Activated CD4-positive, alpha-beta memory T cell treated with anti-CD3 and anti-CD28 coated beads, Interleukin-2, amount 10 ng/mL, durations not matched to agents 7 days and 5 days (primary cell): ENCODE measurements around the gene ATP13A5. TPM values are rescaled to one million over a fixed set of nuclear protein-coding genes. Genes with fewer than 3 reads are reported as not detected.

Experiments
- CTCF ChIA-PET: fragments of 350-600 bp; sonication (Branson Sonifier 250); formaldehyde crosslinking; loops from one replicate; lab custom pipeline; 2021; ENCODE audit warnings: antibody characterized with exemption, inconsistent platforms; lab: Charles Lee
- POLR2A ChIA-PET: fragments of 350-600 bp; sonication (Branson Sonifier 250); formaldehyde crosslinking; loops from one replicate; lab custom pipeline; 2021; ENCODE audit warnings: antibody characterized with exemption; lab: Charles Lee
- DNase-seq: peaks from one replicate; pipeline ENCODE4 v3.0.0-alpha.2; 2020
- H3K27ac Mint-ChIP-seq: one replicate; pipeline ENCODE4 v1.8.0; 2021; ENCODE audit warnings: mild to moderate bottlenecking, mixed read lengths
- H3K27me3 Mint-ChIP-seq: one replicate; pipeline ENCODE4 v1.8.0; 2021; ENCODE audit warnings: mixed read lengths
- H3K36me3 Mint-ChIP-seq: one replicate; pipeline ENCODE4 v1.8.0; 2021; ENCODE audit warnings: low read depth, mixed read lengths
- H3K4me1 Mint-ChIP-seq: one replicate; pipeline ENCODE4 v1.8.0; 2021; ENCODE audit warnings: mixed read lengths
- H3K4me3 Mint-ChIP-seq: one replicate; pipeline ENCODE4 v1.8.0; 2021; ENCODE audit warnings: mild to moderate bottlenecking, mixed read lengths
- H3K9me3 Mint-ChIP-seq: one replicate; pipeline ENCODE4 v1.8.0; 2021; ENCODE audit warnings: mixed read lengths
- total RNA-seq, 2 experiments: library from RNA; stranded (reverse); gene quantifications; one replicate each; pipeline ENCODE4 v1.2.3, GENCODE V29; 2021

Gene ATP13A5, protein sequence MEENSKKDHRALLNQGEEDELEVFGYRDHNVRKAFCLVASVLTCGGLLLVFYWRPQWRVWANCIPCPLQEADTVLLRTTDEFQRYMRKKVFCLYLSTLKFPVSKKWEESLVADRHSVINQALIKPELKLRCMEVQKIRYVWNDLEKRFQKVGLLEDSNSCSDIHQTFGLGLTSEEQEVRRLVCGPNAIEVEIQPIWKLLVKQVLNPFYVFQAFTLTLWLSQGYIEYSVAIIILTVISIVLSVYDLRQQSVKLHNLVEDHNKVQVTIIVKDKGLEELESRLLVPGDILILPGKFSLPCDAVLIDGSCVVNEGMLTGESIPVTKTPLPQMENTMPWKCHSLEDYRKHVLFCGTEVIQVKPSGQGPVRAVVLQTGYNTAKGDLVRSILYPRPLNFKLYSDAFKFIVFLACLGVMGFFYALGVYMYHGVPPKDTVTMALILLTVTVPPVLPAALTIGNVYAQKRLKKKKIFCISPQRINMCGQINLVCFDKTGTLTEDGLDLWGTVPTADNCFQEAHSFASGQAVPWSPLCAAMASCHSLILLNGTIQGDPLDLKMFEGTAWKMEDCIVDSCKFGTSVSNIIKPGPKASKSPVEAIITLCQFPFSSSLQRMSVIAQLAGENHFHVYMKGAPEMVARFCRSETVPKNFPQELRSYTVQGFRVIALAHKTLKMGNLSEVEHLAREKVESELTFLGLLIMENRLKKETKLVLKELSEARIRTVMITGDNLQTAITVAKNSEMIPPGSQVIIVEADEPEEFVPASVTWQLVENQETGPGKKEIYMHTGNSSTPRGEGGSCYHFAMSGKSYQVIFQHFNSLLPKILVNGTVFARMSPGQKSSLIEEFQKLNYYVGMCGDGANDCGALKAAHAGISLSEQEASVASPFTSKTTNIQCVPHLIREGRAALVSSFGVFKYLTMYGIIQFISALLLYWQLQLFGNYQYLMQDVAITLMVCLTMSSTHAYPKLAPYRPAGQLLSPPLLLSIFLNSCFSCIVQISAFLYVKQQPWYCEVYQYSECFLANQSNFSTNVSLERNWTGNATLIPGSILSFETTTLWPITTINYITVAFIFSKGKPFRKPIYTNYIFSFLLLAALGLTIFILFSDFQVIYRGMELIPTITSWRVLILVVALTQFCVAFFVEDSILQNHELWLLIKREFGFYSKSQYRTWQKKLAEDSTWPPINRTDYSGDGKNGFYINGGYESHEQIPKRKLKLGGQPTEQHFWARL
- not detected for total RNA-seq

DNA sequence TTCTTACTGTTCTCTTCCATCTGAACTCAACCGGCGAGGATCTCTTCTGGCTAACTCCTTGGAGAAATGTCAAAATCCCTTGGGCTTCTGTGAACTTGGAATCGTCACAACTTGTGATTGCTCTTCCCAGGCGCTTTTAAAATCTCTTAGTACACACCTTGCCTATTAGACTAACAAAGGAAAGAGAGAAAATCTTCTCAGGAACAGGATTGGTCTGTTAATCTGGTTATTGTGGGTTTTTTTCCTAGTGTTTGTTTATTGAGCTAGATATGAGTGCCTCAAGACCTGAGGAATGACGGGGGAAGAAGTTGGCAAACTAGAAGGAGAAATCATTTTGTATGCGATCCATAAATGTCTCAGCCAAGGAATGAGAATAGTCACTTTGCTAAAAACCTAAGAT, at the start of gene ATP13A5:
ATP13A5 (minus strand) TSS at position 48 of the 400 bp plus-strand sequence; CDS start at position 20, 28 bp downstream.
- H3K27me3 Mint-ChIP-seq, result peaks cover 12% of the 10 kb centered on the region
- ChIA-PET POLR2A (no interaction called here), CTCF (no interaction called here)
- no peaks in the 10 kb centered on the region for H3K9me3 Mint-ChIP-seq
- no peak within 1 kb of the TSS for H3K27ac Mint-ChIP-seq
- H3K36me3 Mint-ChIP-seq, result no peaks in the 10 kb centered on the region
- DNase-seq, result no peak
- no peak within 1 kb of the TSS for H3K4me3 Mint-ChIP-seq
- no peaks in the 10 kb centered on the region for H3K4me1 Mint-ChIP-seq

DNA sequence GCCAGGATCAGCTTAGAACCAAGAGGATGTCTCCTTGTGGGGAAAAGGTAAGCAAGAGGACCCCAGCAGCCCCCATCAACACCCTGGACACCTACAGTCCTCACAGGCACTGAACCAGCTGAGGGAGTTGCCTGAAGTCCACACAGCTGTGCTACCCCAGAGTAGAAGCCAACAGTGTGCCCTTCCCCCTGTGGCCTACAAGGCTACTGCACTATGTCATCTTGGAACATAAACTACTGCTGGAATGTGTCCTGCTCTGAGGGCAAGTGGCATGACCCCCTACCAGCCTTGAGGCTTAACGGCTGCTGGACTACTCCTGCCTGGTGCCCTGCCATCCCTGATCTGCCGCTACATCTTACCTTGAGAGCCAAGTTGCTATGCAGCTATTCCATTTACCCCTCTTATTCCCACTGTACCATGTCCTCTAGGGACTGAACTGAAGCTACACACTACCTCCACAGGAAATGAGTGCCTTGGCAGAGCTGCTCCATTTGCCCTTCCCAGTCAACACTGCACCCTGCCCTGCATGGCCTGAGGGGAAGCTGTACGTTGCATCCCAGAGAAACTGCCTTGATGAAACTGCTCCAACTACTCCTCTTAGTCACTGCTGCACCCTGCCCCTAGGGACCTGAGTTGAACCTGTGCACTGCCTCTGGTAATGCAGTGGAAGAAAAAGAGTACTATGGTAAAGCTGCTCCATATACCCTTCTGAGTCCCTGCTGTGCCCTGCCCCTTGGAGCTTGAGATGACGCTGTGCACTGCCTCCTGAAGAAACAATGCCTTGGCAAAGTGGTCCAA, 40.2 kb upstream of the ATP13A5 start:
- Mint-ChIP-seq H3K27me3 (no peaks in the 10 kb centered on the region), H3K4me1 (no peaks in the 10 kb centered on the region), H3K36me3 (no peaks in the 10 kb centered on the region), H3K9me3 (peaks cover 10% of the 10 kb centered on the region), H3K4me3 (no peak overlapping the region), H3K27ac (no peak overlapping the region)
- no peak for DNase-seq
- ChIA-PET CTCF (no interaction called here), POLR2A (no interaction called here)

DNA sequence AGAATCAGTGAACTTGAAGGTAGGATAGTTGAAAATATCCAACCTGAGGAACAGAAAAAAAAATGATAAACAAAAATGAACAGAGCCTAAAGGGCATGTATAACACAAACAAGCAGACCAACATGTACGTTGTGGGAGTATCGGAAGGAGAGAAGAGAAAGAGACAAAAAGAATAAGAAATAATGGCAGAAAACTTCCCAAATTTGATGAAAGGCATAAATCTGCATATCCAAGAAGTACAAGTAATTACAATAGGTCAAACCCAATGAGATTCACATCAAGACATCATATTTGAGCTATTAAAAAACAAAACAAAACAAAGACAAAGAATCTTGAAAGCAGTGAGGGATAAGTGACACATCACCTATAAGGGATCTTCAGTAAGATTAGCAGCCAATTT, 38.1 kb upstream of the ATP13A5 start:
- POLR2A ChIA-PET, result no interaction called here
- Mint-ChIP-seq H3K9me3 (peaks cover 10% of the 10 kb centered on the region), H3K4me3 (no peak overlapping the region), H3K27me3 (no peaks in the 10 kb centered on the region), H3K27ac (no peak overlapping the region), H3K36me3 (no peaks in the 10 kb centered on the region), H3K4me1 (no peaks in the 10 kb centered on the region)
- DNase-seq, result no peak
- CTCF ChIA-PET, result no interaction called here

DNA sequence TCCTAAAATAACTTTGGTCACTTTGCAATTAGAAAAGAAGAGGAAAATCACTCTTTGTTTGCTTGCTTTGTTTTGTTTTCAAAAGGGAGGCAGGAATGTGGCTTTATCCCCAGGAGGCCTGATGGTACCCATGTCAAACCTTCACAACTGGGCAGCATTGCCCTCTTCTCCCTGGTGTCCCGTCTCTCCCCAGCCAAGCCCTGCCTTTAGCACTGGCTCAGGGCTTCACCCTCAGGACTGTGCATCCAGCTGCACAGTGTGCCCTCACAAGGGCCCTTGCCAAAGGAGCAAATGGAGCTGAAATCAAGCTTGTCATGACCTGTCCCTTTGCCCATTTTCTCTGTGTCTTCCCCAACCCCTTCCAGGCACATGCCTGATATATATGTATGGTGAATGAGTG, 29.1 kb upstream of the ATP13A5 start:
- Mint-ChIP-seq H3K27me3 (no peaks in the 10 kb centered on the region), H3K4me1 (no peaks in the 10 kb centered on the region), H3K9me3 (no peaks in the 10 kb centered on the region), H3K36me3 (no peaks in the 10 kb centered on the region), H3K27ac (no peak overlapping the region), H3K4me3 (no peak overlapping the region)
- ChIA-PET CTCF (no interaction called here), POLR2A (no interaction called here)
- DNase-seq, result no peak

DNA sequence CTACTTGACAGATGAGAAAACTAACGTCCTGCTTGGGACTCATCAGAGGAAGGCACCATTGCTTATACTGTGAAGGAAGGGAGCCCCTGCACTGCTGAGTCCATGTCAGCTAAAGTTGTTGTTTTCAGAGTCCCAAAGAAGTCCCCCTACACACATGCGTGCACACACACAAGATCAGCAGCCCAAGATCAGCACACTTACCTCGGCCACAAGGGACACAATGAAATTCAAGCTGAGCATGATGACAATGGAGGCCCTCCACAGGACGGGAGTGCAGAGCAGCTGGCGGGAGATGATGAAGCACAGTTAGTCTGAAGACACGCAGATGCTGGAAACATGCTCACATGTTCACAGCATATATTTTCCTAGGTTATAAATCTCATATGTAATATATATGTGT, 28.6 kb upstream of the ATP13A5 start:
- CTCF ChIA-PET, result no interaction called here
- Mint-ChIP-seq H3K27ac (no peak overlapping the region), H3K36me3 (no peaks in the 10 kb centered on the region), H3K9me3 (no peaks in the 10 kb centered on the region), H3K27me3 (no peaks in the 10 kb centered on the region), H3K4me1 (no peaks in the 10 kb centered on the region), H3K4me3 (no peak overlapping the region)
- POLR2A ChIA-PET, result no interaction called here
- DNase-seq, result no peak

DNA sequence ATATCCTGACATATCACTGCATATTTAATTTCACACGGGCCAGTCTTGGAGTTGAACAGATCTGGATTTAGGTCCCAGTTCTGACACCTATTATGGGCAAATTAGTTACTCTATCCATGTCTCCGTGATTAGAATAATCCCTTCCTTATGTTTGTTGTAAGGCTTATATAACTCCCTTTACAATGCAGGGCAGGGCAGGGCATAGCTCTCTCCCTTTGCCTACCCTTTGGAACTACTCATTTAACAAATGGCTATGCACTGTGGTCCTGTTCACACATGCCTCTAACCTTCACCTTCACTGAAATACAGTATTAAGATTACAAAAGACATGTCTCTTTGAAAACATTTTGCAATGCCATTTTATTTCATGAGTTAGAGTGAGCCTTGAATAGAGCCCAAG, 24.8 kb upstream of the ATP13A5 start:
- no peaks in the 10 kb centered on the region for H3K36me3 Mint-ChIP-seq
- no peak overlapping the region for H3K4me3 Mint-ChIP-seq
- H3K9me3 Mint-ChIP-seq, result no peaks in the 10 kb centered on the region
- H3K27me3 Mint-ChIP-seq, result no peaks in the 10 kb centered on the region
- no peak for DNase-seq
- H3K27ac Mint-ChIP-seq, result no peak overlapping the region
- no peaks in the 10 kb centered on the region for H3K4me1 Mint-ChIP-seq
- ChIA-PET POLR2A (no interaction called here), CTCF (no interaction called here)

DNA sequence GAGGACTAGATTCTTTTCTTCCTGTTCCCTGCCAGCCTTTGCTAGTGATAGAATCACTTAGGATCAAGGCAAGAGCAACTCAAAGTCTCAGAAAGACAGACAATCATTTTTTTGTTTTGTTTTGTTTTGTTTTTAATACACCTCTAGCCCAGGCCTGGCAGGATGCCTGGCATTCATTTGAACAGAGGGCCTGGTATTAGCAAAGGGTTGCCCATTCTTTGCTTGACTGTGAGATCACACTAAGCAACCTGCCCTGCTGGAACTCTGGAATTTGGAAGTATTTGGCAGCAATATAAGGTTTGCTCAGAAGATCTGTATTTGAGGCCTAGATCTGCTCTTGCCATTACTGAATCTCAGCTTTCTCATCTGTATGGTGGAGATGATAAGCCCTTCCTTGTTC, 21.8 kb upstream of the ATP13A5 start:
- Mint-ChIP-seq H3K4me1 (no peaks in the 10 kb centered on the region), H3K27me3 (no peaks in the 10 kb centered on the region), H3K27ac (no peak overlapping the region), H3K4me3 (no peak overlapping the region), H3K36me3 (no peaks in the 10 kb centered on the region), H3K9me3 (no peaks in the 10 kb centered on the region)
- ChIA-PET POLR2A (no interaction called here), CTCF (no interaction called here)
- DNase-seq, result no peak

DNA sequence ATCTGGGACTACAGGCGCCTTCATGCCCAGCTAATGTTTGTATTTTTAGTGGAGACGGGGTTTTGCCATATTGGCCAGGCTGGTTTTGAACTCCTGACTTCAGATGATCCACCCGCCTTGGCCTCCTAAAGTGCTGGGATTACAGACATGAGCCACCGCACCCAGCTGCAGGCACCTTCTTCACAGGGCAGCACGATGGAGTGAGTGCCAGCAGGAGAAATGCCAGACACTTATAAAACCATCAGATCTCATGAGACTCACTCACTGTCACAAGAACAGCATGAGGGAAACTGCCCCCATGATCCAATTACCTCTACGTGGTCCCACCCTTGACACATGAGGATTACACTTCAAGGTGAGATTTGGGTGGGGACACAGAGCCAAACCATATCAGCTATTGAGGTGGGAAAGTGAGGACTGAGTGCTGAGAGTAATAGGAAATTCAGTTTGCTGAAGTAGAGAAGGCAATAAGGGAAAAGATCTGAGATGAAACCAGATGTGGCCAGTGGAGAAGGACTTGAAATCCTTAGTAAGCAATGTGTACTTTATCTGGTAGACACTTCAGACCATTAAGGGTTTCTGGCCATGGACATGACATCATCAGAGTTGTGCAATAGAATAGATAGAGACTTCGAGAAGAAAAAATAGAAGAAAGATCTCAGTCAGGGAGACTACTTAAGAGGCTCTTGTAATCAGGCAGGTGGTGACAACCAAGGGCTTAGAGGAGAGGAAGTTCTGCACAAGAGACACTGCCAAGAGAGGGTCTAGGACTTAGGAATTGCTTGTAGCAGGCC, 18.1 kb upstream of the ATP13A5 start:
- Mint-ChIP-seq H3K36me3 (no peaks in the 10 kb centered on the region), H3K4me1 (no peaks in the 10 kb centered on the region), H3K27ac (no peak overlapping the region), H3K9me3 (no peaks in the 10 kb centered on the region), H3K4me3 (no peak overlapping the region), H3K27me3 (no peaks in the 10 kb centered on the region)
- no peak for DNase-seq
- CTCF ChIA-PET, result no interaction called here
- POLR2A ChIA-PET, result no interaction called here

DNA sequence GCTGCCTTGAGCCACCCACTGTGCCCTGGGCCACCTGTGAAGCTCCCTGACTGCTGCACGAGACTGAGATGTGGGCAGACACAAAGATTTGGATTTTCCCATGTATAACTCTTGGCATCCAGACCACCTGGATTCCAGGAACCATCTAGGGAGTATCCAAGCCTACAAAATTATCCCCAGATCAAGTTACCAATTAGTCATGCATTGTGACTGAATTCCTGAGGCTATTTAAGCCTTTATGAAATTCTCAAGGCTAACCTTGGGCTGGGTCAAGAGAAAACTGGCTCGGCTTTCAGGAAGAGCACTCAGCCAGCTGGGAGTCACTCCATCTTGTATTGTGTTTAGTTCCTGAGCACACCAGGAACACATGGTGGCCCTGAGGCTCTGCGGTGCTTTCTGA, 13.3 kb upstream of the ATP13A5 start:
- H3K9me3 Mint-ChIP-seq, result no peaks in the 10 kb centered on the region
- DNase-seq, result no peak
- ChIA-PET POLR2A (no interaction called here), CTCF (no interaction called here)
- no peaks in the 10 kb centered on the region for H3K4me1 Mint-ChIP-seq
- no peak overlapping the region for H3K4me3 Mint-ChIP-seq
- H3K27ac Mint-ChIP-seq, result no peak overlapping the region
- H3K36me3 Mint-ChIP-seq, result no peaks in the 10 kb centered on the region
- peaks cover 1% of the 10 kb centered on the region for H3K27me3 Mint-ChIP-seq

DNA sequence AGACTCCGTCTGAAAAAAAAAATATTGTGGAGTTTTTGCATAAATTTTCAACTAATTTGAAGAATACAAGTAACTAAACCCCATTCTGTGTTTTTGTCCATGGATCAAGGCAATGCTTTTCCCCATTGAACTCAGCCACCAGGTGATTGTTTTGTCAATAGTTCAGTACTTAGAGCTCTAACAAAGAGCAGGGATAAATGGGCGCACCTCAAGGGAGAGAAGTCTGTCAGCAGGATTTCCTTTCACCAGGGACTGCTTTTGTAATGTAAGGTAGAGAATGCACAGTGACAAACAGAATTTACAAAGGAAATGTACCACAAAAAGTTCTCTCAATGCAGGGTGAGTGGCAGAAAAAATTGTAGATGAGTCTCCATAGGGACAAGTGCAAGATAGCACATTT, 10.8 kb upstream of the ATP13A5 start:
- Mint-ChIP-seq H3K4me1 (no peaks in the 10 kb centered on the region), H3K4me3 (no peak overlapping the region), H3K27me3 (peaks cover 1% of the 10 kb centered on the region), H3K9me3 (no peaks in the 10 kb centered on the region), H3K36me3 (no peaks in the 10 kb centered on the region), H3K27ac (no peak overlapping the region)
- ChIA-PET CTCF (no interaction called here), POLR2A (no interaction called here)
- no peak for DNase-seq

DNA sequence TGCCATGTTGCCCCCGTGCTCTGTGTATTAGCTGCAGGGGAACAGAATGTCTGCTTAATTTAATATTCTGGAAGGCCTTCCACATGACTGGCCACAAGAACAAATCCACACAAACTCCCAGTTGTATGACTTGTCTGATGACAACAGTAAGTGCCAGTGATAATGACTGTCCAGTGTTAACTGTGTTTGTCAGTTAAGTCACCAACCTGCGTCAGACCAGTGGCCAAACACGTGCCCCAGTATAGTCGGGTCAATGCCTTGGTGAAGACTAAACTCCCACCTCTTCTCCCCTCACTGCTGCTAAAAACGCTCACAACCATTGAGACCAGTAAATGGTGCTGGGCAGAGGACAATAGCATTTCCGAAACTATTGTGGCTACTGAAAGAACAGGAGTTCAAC, 9.8 kb upstream of the ATP13A5 start:
- peaks cover 1% of the 10 kb centered on the region for H3K27me3 Mint-ChIP-seq
- ChIA-PET CTCF (no interaction called here), POLR2A (no interaction called here)
- H3K4me3 Mint-ChIP-seq, result no peak overlapping the region
- no peak overlapping the region for H3K27ac Mint-ChIP-seq
- DNase-seq, result no peak
- H3K36me3 Mint-ChIP-seq, result no peaks in the 10 kb centered on the region
- H3K4me1 Mint-ChIP-seq, result no peaks in the 10 kb centered on the region
- H3K9me3 Mint-ChIP-seq, result no peaks in the 10 kb centered on the region

DNA sequence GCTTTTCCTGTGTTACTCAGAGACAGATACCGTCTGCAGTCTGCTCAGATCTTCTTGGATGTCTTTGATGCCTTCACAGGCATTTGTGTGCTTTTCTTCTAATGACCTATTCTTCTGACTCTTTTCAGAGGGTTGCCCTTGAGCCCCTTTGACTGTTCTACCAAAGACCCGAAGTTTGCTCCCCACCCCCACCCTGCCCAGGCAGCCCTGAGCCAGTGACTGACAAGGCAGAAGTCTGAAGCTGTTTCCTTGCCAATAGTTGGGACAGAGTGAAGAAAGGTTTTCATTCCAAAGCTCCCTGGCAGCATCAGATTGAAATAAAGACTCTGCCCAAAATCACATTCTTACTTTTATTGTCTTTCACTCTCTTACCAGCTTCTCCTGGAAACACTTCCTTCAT, 9.0 kb upstream of the ATP13A5 start:
- ChIA-PET POLR2A (no interaction called here), CTCF (no interaction called here)
- peaks cover 3% of the 10 kb centered on the region for H3K27me3 Mint-ChIP-seq
- H3K27ac Mint-ChIP-seq, result no peak overlapping the region
- H3K4me1 Mint-ChIP-seq, result no peaks in the 10 kb centered on the region
- no peaks in the 10 kb centered on the region for H3K36me3 Mint-ChIP-seq
- no peak for DNase-seq
- H3K4me3 Mint-ChIP-seq, result no peak overlapping the region
- H3K9me3 Mint-ChIP-seq, result no peaks in the 10 kb centered on the region
